Nephron (organoid): ENCODE measurements around the gene PELI2.

Experiments
- H3K27ac Mint-ChIP-seq, 3 experiments: 2 replicates each; pipeline ENCODE4 v1.8.0; 2020; ENCODE audit warnings: mixed read lengths in 3 of 3, mild to moderate bottlenecking in 2 of 3, moderate library complexity in 1 of 3
- H3K27me3 Mint-ChIP-seq: 2 replicates; pipeline ENCODE4 v1.8.0; 2021; ENCODE audit warnings: low read depth, mild to moderate bottlenecking, moderate library complexity, mixed read lengths
- H3K36me3 Mint-ChIP-seq: 2 replicates; pipeline ENCODE4 v1.8.0; 2020; ENCODE audit warnings: low read depth, mixed read lengths
- H3K4me1 Mint-ChIP-seq: 2 replicates; pipeline ENCODE4 v1.8.0; 2020; ENCODE audit warnings: mixed read lengths
- H3K4me3 Mint-ChIP-seq, 3 experiments: 2 replicates each; pipeline ENCODE4 v1.8.0; 2020; ENCODE audit warnings: mild to moderate bottlenecking in 3 of 3, mixed read lengths in 3 of 3, moderate library complexity in 2 of 3
- H3K9me3 Mint-ChIP-seq: 2 replicates; pipeline ENCODE4 v1.8.0; 2020; ENCODE audit warnings: mixed read lengths
- CTCF ChIP-seq, 3 experiments: fragments of 200-600 bp; sonication (generic); IDR thresholded peaks; one replicate each; pipeline ENCODE4 v1.5.0; 2021; ENCODE audit warnings: antibody characterized with exemption in 3 of 3; ENCODE audit not compliant: unreplicated experiment in 3 of 3

PELI2 gene

GRCh38 chr14:56129092-56129491, 10.9 kb downstream of the PELI2 start:
- H3K4me3 Mint-ChIP-seq = no peak overlapping the region
- H3K27me3 Mint-ChIP-seq = peaks cover 27% of the 10 kb centered on the region
- peaks cover 10% of the 10 kb centered on the region for H3K4me1 Mint-ChIP-seq
- H3K27ac Mint-ChIP-seq = no peak overlapping the region
- H3K9me3 Mint-ChIP-seq = no peaks in the 10 kb centered on the region
- H3K36me3 Mint-ChIP-seq = no peaks in the 10 kb centered on the region
- no peak for TF ChIP-seq CTCF (IDR thresholded peaks at IDR 0.05; ENCODE audit: unreplicated experiment in 3 of 3)

DNA sequence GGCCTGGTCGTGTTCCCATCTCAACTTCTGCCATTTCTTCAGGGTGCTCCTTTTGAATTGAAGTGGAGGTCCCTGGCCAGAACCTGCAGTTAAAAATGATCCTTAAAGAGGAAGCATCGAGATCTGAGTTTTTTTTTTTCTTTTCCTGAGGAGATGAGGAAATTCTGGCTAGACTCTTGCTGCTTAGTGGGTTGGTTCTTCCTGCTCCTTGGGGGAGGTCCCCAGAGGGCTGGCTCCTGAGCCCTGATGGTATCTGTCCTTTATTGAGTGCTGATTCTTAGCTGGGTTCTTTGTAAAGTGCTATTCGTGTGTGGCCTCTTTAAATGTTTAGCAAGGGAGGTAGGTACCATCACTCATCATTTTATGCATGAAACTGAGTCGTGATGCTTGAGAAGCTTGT, 11.7 kb downstream of the PELI2 start:
- Mint-ChIP-seq H3K27ac (no peak overlapping the region), H3K4me3 (no peak overlapping the region), H3K9me3 (no peaks in the 10 kb centered on the region), H3K27me3 (peaks cover 28% of the 10 kb centered on the region), H3K36me3 (no peaks in the 10 kb centered on the region), H3K4me1 (peaks cover 11% of the 10 kb centered on the region)
- no peak for TF ChIP-seq CTCF (IDR thresholded peaks at IDR 0.05; ENCODE audit: unreplicated experiment in 3 of 3)

DNA sequence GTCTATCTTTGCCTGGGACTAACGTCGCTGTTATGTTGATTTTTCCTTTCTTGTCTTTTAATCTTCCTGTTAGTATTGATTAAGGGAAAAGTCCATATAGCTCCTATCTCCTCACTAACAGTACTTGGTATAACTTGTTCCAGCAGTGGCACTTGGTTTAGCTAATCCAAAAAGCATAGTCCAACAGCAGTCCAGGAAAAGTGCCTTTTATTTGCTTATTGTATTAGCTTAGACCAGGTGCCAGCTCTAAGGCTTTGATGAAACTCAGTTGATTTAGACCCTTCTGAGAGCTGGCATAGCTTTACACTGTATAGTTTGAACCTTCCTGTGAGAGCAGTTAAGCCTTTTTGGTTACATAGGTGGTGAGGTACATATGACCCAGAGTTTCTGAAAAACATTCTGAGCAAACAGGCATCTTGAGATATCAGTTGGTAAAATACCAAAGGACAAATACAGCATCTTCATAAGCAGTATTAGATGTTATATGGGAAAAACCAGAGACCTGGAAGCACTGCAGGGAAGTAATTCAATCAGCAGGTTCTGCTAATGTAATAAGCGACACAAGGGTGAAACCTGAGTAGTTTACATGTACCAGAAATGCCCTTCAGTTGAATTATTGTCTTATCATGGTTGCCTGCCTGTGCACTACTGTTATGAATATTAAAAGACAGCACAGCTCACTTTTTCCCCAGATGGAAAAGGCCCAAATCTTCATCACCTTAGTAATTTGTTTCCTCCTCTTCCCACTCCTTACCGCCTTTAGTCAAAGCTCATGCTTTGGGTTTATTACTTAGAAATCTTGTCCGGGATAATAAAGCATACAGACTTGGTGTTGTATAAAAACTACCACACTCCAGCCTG, 13.0 kb downstream of the PELI2 start:
- Mint-ChIP-seq H3K4me3 (no peak overlapping the region), H3K27me3 (peaks cover 32% of the 10 kb centered on the region), H3K4me1 (peaks cover 14% of the 10 kb centered on the region), H3K9me3 (no peaks in the 10 kb centered on the region), H3K36me3 (no peaks in the 10 kb centered on the region), H3K27ac (no peak overlapping the region)
- TF ChIP-seq CTCF (IDR thresholded peaks at IDR 0.05; ENCODE audit: unreplicated experiment in 3 of 3) = no peak

- no peaks in the 10 kb centered on the region for H3K9me3 Mint-ChIP-seq
- TF ChIP-seq CTCF (IDR thresholded peaks at IDR 0.05; ENCODE audit: unreplicated experiment in 3 of 3) = no peak
- no peak overlapping the region for H3K27ac Mint-ChIP-seq
- no peaks in the 10 kb centered on the region for H3K36me3 Mint-ChIP-seq
- H3K4me3 Mint-ChIP-seq = no peak overlapping the region
- peaks cover 37% of the 10 kb centered on the region for H3K27me3 Mint-ChIP-seq
- H3K4me1 Mint-ChIP-seq = peaks cover 20% of the 10 kb centered on the region
Measured at GRCh38 chr14:56131865-56132833, 13.9 kb downstream of the PELI2 start.

DNA sequence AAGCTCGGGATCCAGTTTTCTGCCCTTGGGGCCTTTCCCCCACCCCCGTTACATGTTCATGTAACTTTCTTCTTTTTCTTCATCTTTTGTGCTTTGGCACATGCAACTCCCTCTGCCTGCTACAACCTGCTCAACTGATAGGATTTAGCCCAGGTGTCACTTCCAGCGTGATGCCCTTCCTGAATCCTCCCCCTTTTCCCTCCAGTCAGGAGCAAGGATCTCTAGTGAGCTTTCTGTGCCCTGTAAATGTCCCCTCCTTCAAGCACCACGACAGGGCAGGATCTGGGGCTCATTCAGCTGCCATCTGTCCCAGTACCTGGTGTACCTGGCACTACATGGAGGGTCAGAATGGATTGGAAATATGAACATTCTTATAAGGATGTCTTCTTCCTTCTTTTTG, 15.3 kb downstream of the PELI2 start:
- H3K9me3 Mint-ChIP-seq = no peaks in the 10 kb centered on the region
- peaks cover 39% of the 10 kb centered on the region for H3K27me3 Mint-ChIP-seq
- H3K36me3 Mint-ChIP-seq = no peaks in the 10 kb centered on the region
- TF ChIP-seq CTCF (IDR thresholded peaks at IDR 0.05; ENCODE audit: unreplicated experiment in 3 of 3) = no peak
- no peak overlapping the region for H3K27ac Mint-ChIP-seq
- H3K4me3 Mint-ChIP-seq = no peak overlapping the region
- peaks cover 30% of the 10 kb centered on the region for H3K4me1 Mint-ChIP-seq
